MM.1S (cell line): Measurements from ENCODE around the gene FOXK2.

ENCODE experiments used
- DNase-seq: peaks from one replicate; pipeline ENCODE4 v3.0.0-alpha.2; 2015
- H2AFZ ChIP-seq: fragments of 300-600 bp; sonication (generic); 2 replicates; pipeline ENCODE4 v1.6.0; 2016; ENCODE audit warnings: antibody characterized with exemption, low read length
- H3F3A ChIP-seq: fragments of 300-600 bp; sonication (generic); 2 replicates; pipeline ENCODE4 v1.6.1; 2016; ENCODE audit warnings: mild to moderate bottlenecking, antibody characterized with exemption, low read length, moderate library complexity, mixed read lengths; ENCODE audit not compliant: insufficient read depth
- H3K27ac ChIP-seq: fragments of 300-600 bp; sonication (generic); 2 replicates; pipeline ENCODE4 v1.5.1; 2016; ENCODE audit warnings: mild to moderate bottlenecking, low read length
- H3K27me3 ChIP-seq: fragments of 300-600 bp; sonication (generic); replicated peaks from 2 replicates; pipeline ENCODE4 v1.6.0; 2016; ENCODE audit warnings: low read length; ENCODE audit not compliant: insufficient read depth
- H3K36me3 ChIP-seq: fragments of 300-600 bp; sonication (generic); replicated peaks from 2 replicates; pipeline ENCODE4 v1.6.1; 2016; ENCODE audit warnings: mild to moderate bottlenecking, low read length, mixed read lengths; ENCODE audit not compliant: insufficient read depth
- H3K4me1 ChIP-seq: fragments of 300-600 bp; sonication (generic); 2 replicates; pipeline ENCODE4 v1.6.1; 2016; ENCODE audit warnings: low read length, mixed read lengths
- H3K4me2 ChIP-seq: fragments of 300-600 bp; sonication (generic); 2 replicates; pipeline ENCODE4 v1.6.0; 2016; ENCODE audit warnings: low read depth, low read length
- H3K4me3 ChIP-seq: fragments of 300-600 bp; sonication (generic); 2 replicates; pipeline ENCODE4 v1.5.1; 2016; ENCODE audit warnings: low read length, mixed read lengths
- H3K79me2 ChIP-seq: fragments of 300-600 bp; sonication (generic); 2 replicates; pipeline ENCODE4 v1.6.1; 2016; ENCODE audit warnings: mixed run types, low read length, mixed read lengths
- H3K9ac ChIP-seq: fragments of 300-600 bp; sonication (generic); 2 replicates; pipeline ENCODE4 v1.6.1; 2016; ENCODE audit warnings: low read length, mixed read lengths
- H3K9me2 ChIP-seq: fragments of 300-600 bp; sonication (generic); replicated peaks from 2 replicates; pipeline ENCODE4 v1.6.1; 2016; ENCODE audit warnings: mild to moderate bottlenecking, low read length, mixed read lengths; ENCODE audit not compliant: insufficient read depth
- H3K9me3 ChIP-seq: fragments of 300-600 bp; sonication (generic); replicated peaks from 2 replicates; pipeline ENCODE4 v1.6.1; 2016; ENCODE audit warnings: mild to moderate bottlenecking, low read length, mixed read lengths; ENCODE audit not compliant: insufficient read depth
- H4K20me1 ChIP-seq: fragments of 300-600 bp; sonication (generic); 2 replicates; pipeline ENCODE4 v1.6.1; 2016; ENCODE audit warnings: mild to moderate bottlenecking, low read length, moderate library complexity, mixed read lengths; ENCODE audit not compliant: insufficient read depth
- CTCF ChIP-seq: fragments of 300-600 bp; sonication (generic); IDR thresholded peaks from 2 replicates; pipeline ENCODE4 v1.5.1; 2016; ENCODE audit warnings: antibody characterized with exemption, low read length, mixed read lengths
- EZH2 ChIP-seq: fragments of 300-600 bp; sonication (generic); optimal IDR thresholded peaks from 2 replicates; pipeline ENCODE3; 2017; ENCODE audit warnings: low read depth, mild to moderate bottlenecking, antibody characterized with exemption, low read length, mixed read lengths
- EZH2phosphoT487 ChIP-seq: fragments of 300-600 bp; sonication (generic); IDR thresholded peaks from 2 replicates; pipeline ENCODE4 v1.6.1; 2018; ENCODE audit warnings: antibody characterized with exemption, low read length

The FOXK2 gene

GRCh38 chr17:82480318-82480717 lies 39.2 kb upstream of the FOXK2 start:
- Histone ChIP-seq H3F3A (peaks cover 2% of the 10 kb centered on the region; the same call in 1 of the 2 replicates), H3K79me2 (peaks cover 10% of the 10 kb centered on the region), H3K9me2 (no peaks in the 10 kb centered on the region), H3K4me2 (no peak overlapping the region), H3K4me3 (no peak overlapping the region), H2AFZ (no peak overlapping the region), H3K9me3 (no peaks in the 10 kb centered on the region), H3K9ac (no peak overlapping the region), H3K27me3 (no peaks in the 10 kb centered on the region), H3K27ac (no peak overlapping the region), H3K36me3 (no peaks in the 10 kb centered on the region; the same call in 1 of the 2 replicates), H3K4me1 (no peaks in the 10 kb centered on the region), H4K20me1 (no peaks in the 10 kb centered on the region)
- TF ChIP-seq EZH2 (no peak), EZH2phosphoT487 (no peak), CTCF (no peak)
- no peak for DNase-seq

GRCh38 chr17:82483204-82483660 lies 36.3 kb upstream of the FOXK2 start:
- H3K27ac ChIP-seq = no peak overlapping the region
- H3K36me3 ChIP-seq = peaks cover 2% of the 10 kb centered on the region; the same call in 1 of the 2 replicates
- H3K9ac ChIP-seq = no peak overlapping the region
- H3K4me1 ChIP-seq = no peaks in the 10 kb centered on the region
- H3K4me2 ChIP-seq = no peak overlapping the region
- no peak for TF ChIP-seq EZH2
- TF ChIP-seq CTCF = no peak
- no peak for TF ChIP-seq EZH2phosphoT487
- H3K4me3 ChIP-seq = no peak overlapping the region
- no peaks in the 10 kb centered on the region for H3K9me3 ChIP-seq
- H3F3A ChIP-seq = peaks cover 2% of the 10 kb centered on the region; the same call in 1 of the 2 replicates
- H3K9me2 ChIP-seq = no peaks in the 10 kb centered on the region
- no peak overlapping the region for H2AFZ ChIP-seq
- peaks cover under 1% of the 10 kb centered on the region; the same call in 1 of the 2 replicates for H3K79me2 ChIP-seq
- no peak for DNase-seq
- H4K20me1 ChIP-seq = no peaks in the 10 kb centered on the region
- H3K27me3 ChIP-seq = no peaks in the 10 kb centered on the region

- Histone ChIP-seq H3K27ac (no peak overlapping the region), H3K79me2 (no peaks in the 10 kb centered on the region), H3K9me2 (no peaks in the 10 kb centered on the region), H3K36me3 (peaks cover 2% of the 10 kb centered on the region; the same call in 1 of the 2 replicates), H3K4me1 (no peaks in the 10 kb centered on the region), H3F3A (peaks cover 2% of the 10 kb centered on the region; the same call in 1 of the 2 replicates), H3K9me3 (no peaks in the 10 kb centered on the region), H3K27me3 (no peaks in the 10 kb centered on the region), H4K20me1 (no peaks in the 10 kb centered on the region), H2AFZ (no peak overlapping the region), H3K4me2 (no peak overlapping the region), H3K4me3 (no peak overlapping the region), H3K9ac (no peak overlapping the region)
- TF ChIP-seq CTCF = no peak
- no peak for TF ChIP-seq EZH2phosphoT487
- no peak for TF ChIP-seq EZH2
- DNase-seq = no peak
These were observed 35.7 kb upstream of the FOXK2 start for GRCh38 chr17:82483836-82484235.
